GM18511 (cell line): Measurements from ENCODE around the gene TNFRSF18.

Experiments used
- ATAC-seq: cut with Tn5 transposase; IDR thresholded peaks from one replicate; pipeline ENCODE4 v1.9.1; 2021; ENCODE audit warnings: mild to moderate bottlenecking, moderate library complexity; ENCODE audit not compliant: unreplicated experiment

Gene TNFRSF18

DNA sequence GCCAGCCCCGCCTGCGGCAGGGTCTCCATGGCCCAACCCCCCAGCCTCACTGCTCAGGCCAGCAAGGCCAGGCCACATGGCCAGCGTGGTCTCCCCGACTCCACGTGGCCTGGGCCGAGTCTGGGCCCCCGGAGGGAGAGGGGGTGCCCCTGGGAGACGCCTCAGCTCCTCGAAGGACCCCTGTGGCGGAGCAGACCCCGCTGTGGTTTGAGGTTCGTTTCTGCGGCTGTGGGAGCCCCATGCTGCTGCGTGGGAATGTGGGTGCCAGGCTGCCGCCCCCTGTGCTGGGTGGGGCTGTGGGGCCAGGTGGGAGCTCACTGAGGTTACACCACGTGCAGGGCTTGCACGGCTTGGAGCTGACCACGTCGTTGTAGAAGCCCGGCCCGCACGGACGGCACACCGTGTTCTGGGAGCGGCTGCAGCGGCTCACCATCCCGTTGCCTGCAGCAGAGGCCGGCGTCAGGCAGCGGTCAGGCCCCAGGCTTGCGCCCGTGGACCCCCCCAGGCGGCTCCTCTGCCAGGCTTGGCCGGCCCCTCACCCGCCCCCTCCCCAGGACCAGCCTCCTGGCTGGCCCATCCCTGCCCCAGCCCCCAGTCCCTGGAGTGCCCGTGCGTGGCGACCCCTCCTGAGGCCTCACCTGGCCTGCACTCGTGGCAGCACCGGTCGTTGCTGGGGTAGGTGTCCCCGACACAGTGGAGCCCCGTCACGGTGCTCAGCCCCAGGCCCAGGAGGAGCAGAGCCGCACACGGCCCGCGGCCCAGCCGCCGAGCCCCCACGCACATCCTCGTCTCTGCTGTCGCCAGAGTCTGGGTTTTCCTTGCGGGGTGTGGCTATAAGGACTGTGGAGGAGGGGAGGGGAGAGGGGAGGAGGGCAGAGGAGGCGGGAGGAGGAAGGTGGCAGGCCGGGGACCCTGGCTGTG lies 7.2 kb upstream of the TNFRSF18 start, which contains the start of gene TNFRSF4:
Gene TNFRSF4 (minus strand): TSS at position 809 of the 921 bp plus-strand sequence. CDS start 26 bp downstream, at position 783.
- ATAC-seq, result no peak

DNA sequence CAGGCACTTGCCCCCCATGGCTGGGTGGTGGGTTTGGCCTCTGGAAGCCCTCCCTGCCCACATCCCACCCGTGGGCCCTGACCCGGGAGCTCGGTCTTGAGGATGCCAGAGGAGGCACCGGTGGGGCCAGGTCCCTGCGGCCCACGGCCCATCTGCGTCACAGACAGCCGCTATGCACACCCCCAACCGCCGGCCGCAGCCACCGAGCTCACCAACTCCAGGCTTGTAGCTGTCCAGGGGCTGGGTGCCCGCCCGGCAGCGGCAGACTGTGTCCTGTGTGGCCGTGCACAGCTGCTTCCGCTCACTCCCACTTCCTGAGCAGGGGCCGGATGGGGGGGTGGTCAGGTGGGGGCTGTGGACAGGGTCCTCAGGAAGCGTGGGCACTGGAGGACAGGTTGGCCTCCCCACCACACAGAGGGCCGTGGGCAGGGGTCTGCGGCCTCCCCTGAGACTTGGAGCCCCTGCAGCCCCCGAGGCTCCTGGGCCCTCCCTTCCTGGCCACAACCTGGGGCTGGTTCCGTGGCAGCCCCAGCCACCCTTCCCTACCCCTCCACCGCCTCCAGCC lies 6.5 kb upstream of the TNFRSF18 start:
- no peak for ATAC-seq

DNA sequence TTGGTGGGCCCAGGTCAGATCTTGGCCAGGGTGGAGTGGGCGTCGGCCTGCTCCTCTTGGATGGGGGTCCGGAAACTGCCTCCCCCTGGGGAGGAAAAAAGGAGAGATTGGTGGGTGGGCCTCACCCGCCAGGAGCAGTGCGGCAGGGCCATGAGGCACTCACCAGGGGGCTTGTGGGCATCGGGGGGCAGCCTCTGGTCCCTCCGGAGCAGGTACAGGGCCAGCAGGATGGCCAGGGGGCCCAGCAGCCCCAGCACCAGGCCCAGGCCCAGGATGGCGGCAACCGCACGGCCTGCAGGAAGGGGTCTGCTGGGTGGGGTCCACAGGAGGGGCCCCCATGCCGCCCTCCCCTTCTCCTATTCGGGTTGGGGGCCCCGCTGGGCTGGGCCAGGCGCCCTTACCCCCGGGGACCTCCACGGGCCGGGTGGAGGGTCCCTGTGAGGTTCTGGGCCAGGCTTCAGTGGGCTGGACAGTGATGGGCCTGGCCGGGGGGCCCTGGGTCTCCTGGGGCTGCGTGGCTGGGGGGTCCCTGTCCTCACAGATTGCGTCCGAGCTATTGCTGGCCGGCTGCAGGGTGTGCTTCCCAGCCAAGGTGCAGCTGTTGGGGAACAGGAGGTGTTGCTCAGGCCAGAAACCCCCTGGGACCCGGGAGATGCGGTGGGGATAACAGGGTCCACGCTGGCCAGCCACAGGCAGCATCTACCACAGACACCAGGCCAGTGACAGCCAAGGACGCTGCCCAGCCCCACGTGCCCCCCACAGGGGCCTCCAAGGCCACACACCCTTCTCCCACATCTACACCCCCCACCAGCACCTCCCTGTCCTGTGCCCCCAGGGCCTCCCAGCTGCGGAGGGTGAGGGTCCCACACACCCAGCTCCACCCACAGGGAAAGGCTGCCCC lies 5.4 kb upstream of the TNFRSF18 start:
- ATAC-seq, result no peak

DNA sequence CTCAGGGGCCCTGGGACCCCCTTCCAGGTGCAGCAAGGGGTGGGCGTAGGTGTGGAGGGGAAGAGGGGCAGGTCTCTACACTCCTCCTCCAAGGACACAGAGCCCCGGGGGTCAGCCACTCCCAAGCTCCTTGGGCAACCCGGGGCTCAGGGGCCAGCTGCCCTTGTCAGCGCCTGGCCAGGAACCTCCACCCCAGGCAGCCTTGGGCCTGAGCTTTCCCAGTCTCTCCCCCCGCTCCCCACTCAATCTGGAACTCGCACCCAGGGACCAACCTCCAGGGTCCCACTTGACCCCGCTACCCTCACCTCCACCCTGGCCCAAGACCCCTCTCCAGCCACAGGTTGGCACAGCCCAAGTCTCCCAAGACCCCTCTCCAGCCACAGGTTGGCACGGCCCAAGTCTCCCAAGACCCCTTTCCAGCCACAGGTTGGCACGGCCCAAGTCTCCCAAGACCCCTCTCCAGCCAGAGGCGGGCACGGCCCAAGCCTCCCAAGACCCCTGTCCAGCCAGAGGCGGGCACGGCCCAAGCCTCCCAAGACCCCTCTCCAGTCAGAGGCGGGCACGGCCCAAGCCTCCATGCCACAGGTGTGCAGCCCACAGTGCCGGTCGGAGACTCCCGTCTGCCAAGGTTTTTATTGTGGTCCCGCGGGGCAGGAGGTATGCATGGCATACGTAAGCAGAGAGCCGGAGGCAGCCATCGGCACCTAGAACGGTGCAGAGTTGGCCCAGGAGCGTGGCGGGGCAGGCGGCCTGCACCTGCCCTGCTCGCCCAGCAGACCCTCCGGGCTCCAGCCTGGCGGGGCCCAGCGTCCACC lies 4.5 kb upstream of the TNFRSF18 start:
- ATAC-seq, result no peak

DNA sequence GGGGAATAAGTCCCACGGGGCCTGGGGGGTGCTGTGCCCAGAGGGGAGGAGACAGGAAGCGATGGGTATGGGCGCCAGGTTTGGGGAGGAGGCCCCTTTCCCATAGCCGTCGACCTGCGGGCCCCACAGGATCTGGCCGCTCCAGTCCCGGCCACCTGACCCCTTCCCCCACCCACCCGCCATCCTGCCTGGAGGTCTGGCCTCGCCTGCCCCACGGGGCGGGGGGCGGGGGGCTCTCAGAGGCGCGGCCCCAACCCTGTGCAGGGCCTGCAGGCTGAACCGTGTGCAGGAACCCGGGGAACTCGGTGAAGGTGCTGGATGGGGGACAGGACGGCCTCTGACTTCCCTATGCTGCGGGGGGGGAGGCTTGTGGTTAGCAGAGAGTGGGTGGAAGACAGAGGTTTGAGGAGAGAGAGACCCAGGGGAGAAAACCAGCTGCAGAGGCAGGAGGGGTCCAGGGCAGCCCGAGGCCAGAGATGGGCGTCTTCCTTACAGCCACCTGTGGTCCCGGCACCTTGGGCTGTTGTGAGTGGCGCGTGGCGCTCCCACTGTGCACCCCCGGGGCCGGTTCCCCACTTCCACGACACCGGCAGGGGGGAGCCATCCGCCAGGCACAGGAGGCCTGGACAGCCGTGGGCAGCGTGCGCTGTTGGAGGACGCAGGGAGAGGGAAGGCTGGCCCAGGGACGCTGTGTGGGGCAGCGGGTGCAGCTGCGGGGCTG lies 2.5 kb upstream of the TNFRSF18 start:
- ATAC-seq, result no peak

DNA sequence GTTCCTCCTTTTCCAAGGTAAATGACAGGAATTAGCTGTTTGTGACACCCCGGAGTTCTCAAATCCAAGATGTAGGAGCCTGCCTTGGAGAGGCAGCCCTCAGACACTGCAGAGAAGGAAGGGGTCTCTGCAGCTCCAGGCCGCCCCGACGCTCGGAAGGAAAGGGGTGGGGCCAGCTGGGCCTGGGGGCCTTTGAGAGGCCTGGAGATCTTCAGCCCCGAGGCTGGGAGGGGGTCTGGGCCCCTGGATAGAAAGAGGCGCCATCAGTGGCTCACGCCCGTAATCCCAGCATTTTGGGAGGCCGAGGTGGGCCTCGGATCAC lies 1.1 kb upstream of the TNFRSF18 start:
- no peak for ATAC-seq

DNA sequence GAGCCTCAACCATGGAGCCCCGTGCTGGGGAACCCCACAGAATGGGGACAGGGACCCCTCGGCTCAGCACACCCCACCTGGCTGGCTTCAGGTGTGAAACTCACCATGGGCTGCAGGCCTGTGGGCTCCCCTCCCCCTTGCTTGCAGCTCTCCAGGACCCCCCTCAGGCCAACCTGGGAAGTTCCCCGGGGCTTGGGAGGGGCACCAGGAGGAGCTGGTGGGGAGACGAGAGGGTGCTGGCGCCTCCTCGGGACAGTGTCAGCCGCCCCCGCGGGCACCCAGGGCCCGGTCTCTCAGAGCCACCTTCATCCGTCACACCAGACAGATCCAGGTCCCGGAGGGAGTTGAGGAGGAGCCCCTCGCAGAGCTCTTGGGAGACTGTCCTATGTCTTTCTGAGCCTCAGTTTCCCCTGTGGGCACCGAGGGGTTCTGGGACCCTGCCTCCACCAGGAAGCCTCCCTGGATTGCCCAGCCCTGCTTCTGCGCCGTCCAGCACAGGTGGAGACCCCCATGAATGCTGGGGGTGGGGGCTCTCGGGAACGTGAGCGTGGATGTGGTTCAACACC lies 657 bp upstream of the TNFRSF18 start:
- no peak for ATAC-seq

DNA sequence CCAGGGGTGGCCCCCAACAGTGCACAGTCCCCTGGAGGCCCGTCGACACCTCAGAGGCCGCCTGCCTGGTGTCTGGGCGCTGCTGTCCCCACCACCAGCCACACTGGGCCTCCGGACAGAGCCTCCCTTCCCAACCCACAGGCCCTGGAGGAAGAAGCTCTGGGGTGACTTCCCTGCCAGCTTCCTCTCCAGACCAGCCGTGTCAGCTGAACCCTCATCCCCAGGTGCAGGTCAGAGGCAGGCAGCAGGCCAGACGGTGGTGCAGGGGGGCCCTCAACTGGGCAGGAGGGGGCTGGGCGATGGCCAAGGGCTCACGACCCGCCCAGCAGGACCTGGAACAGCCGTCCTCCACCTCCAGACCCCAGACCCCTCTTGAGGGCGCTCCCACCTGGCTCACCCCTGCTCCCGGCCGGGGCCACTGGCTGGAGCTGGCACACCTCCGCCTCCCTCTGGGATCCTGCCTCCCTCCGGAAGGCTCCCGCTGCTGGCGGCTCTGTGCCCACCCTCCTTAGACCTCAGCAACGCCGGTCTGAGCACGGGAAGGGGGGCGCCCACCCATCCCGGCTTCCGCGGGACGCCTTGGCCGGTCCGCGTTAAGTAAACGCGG lies 520 bp downstream of the TNFRSF18 start:
- ATAC-seq, result no peak

DNA sequence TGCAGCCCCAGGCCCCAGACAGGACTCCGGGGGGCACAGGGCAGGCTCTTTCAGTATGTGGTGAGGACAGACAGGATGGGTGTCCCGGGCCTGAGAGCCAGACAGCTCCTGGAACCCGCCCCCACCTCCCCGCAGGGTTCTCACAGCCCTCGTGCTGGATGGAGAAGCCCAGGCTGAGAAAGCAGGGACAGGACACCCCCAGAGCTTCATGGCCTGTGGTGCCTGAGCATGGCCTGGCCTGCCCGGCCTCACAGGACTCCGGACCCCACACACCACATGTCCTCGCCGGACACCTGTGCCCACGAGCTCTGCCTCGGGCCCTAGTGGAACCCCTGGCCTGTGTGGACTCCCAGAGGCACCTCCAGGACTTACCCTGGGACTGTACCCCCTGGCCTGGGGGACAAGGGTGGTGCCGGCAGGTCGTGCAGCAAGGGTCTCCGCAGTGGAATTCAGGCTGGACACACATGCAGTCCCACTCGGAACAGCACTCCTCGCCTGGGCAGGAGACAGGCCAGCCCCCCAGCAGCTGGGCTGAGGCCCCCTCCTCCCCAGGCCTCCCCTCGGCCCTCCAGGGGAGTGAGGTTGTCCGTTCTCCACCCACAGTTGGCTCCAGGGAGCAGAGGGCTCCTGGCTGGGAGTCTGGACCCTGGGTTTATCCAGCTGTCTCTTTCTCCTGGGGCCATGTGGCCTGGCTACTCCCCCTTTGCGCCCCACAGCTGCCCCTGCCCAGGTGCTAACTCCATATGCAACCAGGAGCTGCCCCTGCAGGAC lies 1.2 kb downstream of the TNFRSF18 start:
- ATAC-seq, result no peak

DNA sequence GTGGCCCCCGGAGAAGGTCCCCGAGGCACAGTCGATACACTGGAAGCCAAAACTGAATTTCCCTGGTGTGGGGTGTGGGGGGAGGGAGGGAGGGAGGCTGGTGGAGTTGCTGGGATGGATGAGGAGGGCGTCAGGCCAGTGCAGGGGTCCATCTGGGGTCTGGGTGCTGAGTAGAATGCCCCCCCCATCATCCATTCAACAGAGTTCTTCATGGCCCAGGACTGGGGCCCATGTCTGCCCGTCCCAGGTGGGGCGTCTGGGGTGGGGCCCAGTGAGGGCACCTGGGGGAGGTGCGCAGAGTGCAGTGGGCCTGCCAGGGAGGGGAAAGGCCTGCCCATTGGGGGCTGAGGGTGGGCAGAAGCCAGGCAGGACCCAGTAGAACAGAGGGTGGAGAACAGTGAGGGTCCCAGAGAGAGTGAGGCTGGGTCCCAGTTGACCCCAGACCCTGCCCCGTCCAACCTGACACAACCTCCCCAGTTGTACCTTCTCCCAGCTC lies 1.9 kb downstream of the TNFRSF18 start:
- no peak for ATAC-seq

DNA sequence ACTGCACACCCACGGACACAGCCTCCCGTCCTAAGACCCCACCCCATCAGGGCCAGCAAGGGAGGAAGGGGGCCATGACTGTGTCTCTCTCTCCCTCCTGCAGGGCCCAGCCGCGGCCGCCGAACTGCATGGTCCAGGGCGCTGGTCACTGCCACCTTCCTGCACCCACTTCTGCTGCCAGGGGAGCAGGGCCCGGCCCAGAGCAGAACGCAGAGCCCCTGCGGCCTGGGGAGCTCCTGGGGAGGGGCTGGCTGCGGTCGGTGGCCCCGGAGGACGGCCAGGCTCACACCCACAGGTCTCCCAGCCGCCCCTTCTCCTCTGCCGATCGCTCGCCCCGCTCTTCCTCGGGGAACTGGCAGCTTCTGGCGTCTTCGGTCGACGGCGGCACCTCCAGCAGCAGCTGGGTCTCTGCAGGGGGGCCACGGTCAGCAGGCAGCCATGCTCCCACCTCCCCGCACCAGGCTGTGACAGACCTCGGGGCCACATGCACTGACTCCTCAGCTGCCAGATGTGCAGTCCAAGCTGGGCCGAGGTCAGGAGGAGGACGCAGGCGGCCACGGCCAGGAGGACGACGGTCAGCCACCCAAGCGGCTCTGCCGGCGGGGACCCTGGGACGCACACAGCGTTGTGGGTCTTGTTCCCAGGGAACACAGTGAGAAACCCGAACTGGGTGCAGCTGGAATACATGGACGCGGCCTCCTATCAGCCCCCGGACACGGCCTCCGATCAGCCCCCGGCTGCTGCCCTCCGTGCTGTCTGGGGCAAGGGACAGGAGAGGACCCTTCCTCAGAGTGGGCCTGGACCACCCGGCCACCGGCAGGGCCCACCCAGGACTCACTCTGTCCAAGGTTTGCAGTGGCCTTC lies 2.6 kb downstream of the TNFRSF18 start:
- ATAC-seq, result no peak

DNA sequence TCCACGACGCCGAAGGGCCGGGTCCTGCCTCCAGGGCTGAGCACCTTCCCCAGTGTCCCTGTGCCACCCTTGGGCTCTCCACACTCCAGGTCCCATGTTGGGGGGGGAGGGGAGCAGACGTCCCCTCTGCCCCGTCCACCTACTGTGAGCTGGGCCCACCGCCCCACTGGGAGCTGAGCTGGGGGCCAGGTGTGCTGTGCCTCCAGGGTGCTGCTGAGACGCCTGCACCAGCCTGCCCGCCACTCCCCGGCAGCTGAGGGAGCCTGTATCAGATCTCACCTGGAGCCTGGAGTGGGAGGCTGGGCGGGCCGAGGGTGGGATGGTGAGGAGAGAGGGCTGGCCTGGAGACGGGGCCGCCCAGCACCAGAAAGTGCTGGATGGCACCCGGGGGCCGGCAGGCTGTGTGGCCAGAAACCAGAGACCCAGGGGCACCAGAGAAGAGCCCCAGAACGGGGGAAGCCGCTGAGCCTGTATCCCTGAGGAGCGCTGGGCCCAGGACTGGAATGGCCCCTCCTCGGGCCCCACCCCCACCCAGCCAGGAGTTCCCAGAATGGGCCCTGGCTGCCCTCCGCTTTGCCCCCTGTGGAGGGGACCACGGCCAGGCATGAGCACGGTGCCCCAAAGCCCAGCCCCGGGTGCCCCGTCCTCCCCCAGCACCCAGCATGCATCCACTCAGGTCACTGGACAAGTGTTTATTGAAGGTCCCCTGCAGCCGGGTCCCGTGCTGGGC lies 3.4 kb downstream of the TNFRSF18 start:
- ATAC-seq, result no peak

DNA sequence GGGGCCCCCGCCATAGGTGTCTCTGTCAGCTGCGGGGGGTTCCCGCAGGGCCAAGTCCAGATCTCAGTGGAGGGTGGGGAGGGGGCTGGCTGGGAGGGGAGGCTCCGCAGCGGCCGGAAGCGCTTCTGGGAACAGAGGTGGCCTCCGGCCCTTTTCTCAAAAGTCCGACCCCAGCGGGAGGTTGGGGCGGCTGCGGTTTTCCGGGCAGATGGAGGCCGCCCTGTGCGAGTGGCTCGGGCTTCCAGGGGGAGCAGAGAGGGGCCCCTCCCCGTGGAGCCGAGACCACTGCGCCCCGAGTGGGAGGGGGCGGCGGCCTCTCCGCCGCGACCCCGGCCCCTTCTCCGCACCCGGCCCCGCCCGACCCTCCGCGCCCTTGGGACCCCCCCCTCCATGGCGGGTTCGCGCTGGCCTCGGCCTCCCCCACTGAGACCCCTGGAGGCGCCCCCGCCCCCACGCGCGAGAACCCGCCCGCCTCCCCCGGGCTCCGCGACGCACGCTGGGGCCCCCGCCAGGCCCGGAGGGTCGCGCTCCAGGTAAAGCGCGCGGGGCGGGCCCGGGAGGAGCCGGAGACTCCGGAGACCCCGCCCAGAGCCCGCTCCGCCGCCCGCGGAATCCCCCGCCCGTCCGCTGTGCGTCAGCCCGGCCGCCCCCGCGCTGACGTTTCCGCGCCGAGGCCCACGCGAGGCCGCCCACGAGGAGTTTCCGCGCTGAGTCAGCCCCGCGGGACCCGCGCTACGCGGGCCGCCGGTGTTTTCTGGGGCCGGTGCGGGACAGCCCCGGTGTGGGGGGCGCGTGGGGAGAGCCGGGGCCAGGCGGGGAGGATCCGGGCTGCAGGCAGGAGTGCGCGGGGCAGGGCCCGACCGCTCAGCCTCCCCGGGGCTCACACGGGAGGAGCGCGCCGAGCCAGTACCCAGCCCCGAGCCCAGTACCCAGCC lies 5.2 kb downstream of the TNFRSF18 start:
- peak; percentile 65 for ATAC-seq

DNA sequence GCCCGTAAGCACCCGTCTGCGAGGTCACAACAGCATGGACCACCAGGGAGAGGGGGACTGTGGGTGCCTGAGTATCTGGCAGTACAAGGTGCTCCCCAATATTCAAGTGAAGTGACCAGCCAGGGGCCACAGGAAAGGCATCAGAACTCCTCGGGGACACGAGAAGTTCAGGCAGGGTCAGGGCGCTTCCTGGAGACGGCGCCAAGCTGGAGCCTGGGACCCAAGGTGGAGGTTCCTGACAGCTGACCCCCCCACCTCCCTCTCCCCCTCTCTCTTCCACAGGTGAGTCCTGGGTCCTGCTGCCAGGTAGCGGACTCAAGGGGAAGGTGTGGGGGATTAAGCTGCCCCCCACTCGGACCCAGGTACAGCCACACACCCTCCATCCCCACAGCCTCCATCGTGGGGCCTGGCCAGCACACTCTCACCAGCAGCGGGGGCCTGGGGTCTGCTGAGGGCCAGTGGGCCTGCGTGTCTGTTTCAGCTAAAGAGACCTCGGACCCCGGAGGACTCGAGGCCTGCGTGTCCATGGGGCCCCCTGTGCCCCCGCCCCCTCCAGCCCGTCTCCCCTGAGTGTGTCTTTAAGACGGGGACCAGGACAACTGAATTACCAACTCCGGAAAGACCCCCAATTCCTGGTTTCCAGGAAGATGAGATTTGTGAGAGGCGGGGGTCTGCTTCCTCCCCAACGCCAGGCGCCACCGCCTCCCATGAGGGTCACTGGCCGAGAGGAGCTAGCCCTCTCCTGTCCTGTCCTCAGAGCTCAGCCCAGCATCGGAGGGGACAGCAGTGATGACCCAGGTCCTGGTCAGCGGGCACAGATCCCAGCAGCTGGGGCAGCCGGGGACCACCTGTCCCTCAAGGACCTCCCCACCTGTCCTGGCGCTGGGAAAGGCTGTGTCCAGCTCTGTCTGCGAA lies 6.2 kb downstream of the TNFRSF18 start:
- ATAC-seq, result no peak
